ENCODE data around the gene UGT1A9. TPM values are rescaled to one million over a fixed set of nuclear protein-coding genes. Genes with fewer than 3 reads are reported as not detected.

Gene UGT1A9
- total and polyA plus RNA-seq, 7 donors, result 0.36 TPM; not detected in 6

DNA sequence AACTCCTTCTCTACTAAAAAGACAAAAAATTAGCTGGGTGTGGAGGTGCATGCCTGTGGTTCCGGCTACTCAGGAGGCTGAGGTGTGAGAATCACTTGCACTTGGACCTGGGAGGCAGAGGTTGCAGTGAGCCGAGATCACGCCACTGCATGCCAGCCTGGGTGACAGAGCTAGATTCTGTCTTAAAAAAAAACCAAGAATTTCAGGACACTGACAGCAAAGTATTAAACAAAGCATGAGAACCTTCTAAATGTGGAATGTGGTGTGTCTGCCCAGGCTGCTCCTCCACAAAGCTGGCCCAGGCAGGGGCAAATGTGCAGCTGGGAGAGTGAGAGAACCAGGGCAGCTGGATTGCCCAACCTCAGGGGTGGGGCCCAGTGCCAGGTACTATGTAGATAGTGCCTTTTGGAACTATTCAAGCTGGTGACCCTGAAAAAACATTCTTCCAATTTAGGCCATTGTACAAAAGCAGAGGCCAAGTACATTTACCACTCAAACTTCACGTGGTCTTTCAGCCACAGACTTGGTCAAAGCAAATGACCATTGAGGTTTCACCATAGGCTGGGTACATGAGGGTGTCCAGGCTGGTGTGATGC, 34.3 kb downstream of the UGT1A9 start:
- Histone ChIP-seq H3K9me3 (no peaks in the 10 kb centered on the region), H3K27me3 (no peaks in the 10 kb centered on the region), H3K27ac (no peak overlapping the region), H3K36me3 (no peaks in the 10 kb centered on the region), H3K4me1 (no peaks in the 10 kb centered on the region), H3K4me3 (no peak overlapping the region)
- 49 to 67% methylated on average over 4 of the region's 4 CpGs for WGBS, 2 donors
- intact Hi-C loops (cut with DNase I), result no loop called here
- TF ChIP-seq POLR2A (IDR thresholded peaks at IDR 0.05) (no peak), EP300 (IDR thresholded peaks at IDR 0.05) (no peak), POLR2AphosphoS5 (IDR thresholded peaks at IDR 0.05) (no peak)
- TF ChIP-seq, protein P1, sequence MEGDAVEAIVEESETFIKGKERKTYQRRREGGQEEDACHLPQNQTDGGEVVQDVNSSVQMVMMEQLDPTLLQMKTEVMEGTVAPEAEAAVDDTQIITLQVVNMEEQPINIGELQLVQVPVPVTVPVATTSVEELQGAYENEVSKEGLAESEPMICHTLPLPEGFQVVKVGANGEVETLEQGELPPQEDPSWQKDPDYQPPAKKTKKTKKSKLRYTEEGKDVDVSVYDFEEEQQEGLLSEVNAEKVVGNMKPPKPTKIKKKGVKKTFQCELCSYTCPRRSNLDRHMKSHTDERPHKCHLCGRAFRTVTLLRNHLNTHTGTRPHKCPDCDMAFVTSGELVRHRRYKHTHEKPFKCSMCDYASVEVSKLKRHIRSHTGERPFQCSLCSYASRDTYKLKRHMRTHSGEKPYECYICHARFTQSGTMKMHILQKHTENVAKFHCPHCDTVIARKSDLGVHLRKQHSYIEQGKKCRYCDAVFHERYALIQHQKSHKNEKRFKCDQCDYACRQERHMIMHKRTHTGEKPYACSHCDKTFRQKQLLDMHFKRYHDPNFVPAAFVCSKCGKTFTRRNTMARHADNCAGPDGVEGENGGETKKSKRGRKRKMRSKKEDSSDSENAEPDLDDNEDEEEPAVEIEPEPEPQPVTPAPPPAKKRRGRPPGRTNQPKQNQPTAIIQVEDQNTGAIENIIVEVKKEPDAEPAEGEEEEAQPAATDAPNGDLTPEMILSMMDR (IDR thresholded peaks at IDR 0.05), result no peak
- no peak for DNase-seq

DNA sequence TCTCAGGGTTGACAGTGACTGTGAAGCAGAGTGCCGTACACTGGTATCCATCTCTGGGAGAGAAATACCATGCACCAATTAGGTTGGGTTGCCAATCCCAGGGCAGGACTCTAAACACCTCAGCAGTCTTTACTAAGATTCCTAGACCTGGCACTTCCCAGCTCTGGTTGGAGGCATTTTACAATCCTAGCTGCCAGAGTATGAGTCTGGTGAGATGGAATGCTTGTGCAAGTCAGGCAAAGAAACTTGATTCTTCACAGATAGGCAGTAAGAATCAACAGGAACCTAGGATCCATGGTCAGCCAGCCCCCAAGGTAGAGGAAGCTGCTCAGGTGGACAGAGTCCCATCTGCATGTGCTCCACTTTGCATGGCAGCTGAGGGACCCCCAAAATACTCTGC, 35.0 kb downstream of the UGT1A9 start:
- intact Hi-C loops (cut with DNase I), result no loop called here
- no peaks in the 10 kb centered on the region for H3K4me1 ChIP-seq

DNA sequence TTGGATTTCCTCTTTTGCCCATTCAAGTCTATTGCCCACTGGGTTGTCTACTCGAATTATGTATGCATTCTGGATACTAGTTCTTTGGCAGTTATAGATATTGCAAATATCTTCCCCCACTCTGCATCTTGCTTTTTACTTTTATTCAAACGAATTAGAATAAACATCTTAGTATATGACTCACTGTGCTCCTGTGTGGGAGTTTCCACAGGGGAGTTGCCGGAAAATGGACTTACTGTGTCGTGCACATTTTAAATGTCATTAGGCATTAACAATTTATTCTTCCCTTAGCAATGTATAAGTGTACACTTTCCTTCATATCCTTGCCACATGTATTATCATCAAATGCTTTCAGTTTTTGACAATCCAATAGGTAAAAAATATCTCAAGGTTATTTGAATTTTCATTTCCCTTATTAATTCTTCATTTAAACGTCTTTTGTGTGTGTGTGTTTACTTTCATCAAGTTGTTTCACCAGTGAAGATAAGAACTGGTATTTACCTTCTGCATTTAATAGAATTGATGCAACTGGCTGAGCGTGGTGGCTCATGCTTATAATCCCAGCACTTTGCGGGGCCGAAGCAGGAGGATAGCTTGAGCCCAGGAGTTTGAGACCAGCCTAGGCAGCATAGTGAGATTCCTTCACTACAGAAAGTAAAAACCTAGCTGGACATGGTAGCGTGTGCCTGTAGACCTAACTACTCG, 36.4 kb downstream of the UGT1A9 start:
- TF ChIP-seq EP300 (IDR thresholded peaks at IDR 0.05) (no peak), POLR2AphosphoS5 (IDR thresholded peaks at IDR 0.05) (no peak), POLR2A (IDR thresholded peaks at IDR 0.05) (no peak)
- TF ChIP-seq, protein P1 (IDR thresholded peaks at IDR 0.05), result no peak
- Histone ChIP-seq H3K4me1 (no peaks in the 10 kb centered on the region), H3K4me3 (no peak overlapping the region), H3K27me3 (no peaks in the 10 kb centered on the region), H3K9me3 (no peaks in the 10 kb centered on the region), H3K36me3 (no peaks in the 10 kb centered on the region), H3K27ac (no peak overlapping the region)
- intact Hi-C loops (cut with DNase I), result no loop called here
- 80% methylated on average over 10 of the region's 10 CpGs for WGBS, 2 donors
- DNase-seq, result no peak

More for the DNA sequence above, 35.0 kb downstream of the UGT1A9 start:
- Histone ChIP-seq H3K36me3 (no peaks in the 10 kb centered on the region), H3K27ac (no peak overlapping the region), H3K27me3 (no peaks in the 10 kb centered on the region), H3K9me3 (no peaks in the 10 kb centered on the region), H3K4me3 (no peak overlapping the region)
- no peak for TF ChIP-seq EP300 (IDR thresholded peaks at IDR 0.05)
- TF ChIP-seq POLR2AphosphoS5 (IDR thresholded peaks at IDR 0.05), result no peak
- no peak for TF ChIP-seq POLR2A (IDR thresholded peaks at IDR 0.05)
- TF ChIP-seq, protein P1 (IDR thresholded peaks at IDR 0.05), result no peak
- WGBS, 2 donors, result 0 to 49% methylated on average over 1 of the region's 1 CpG
- no peak for DNase-seq

DNA sequence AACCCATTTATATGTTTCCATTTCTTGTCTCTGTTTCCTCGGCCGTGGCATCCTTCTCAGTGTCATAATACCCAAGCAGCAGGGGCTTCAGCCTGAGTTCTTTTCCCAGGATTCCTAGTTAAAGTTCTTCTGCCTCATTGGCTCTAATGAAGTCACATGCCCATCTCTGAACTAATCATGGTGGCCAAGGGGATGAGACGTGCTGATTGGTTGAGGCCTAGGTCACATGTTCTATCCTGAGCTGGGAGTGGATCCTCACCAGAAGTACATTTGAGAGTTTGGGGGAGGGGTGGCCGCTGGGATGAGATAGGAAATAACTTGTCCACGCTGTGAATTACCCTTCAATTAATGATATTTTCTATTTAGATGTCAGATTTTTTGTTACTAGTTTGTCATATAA, 37.2 kb downstream of the UGT1A9 start:
- TF ChIP-seq POLR2AphosphoS5 (IDR thresholded peaks at IDR 0.05) (no peak), POLR2A (IDR thresholded peaks at IDR 0.05) (no peak), EP300 (IDR thresholded peaks at IDR 0.05) (no peak)
- TF ChIP-seq, protein P1 (IDR thresholded peaks at IDR 0.05), result no peak
- intact Hi-C loops (cut with DNase I), result no loop called here
- Histone ChIP-seq H3K9me3 (no peaks in the 10 kb centered on the region), H3K27me3 (no peaks in the 10 kb centered on the region), H3K4me1 (no peaks in the 10 kb centered on the region), H3K36me3 (no peaks in the 10 kb centered on the region), H3K27ac (no peak overlapping the region), H3K4me3 (no peak overlapping the region)
- WGBS, 2 donors, result 90 to 95% methylated on average over 5 of the region's 5 CpGs
- DNase-seq, result no peak
